B cell (primary cell): ENCODE results near the gene SLC24A4. TPM values are rescaled to one million over a fixed set of nuclear protein-coding genes. Genes with fewer than 3 reads are reported as not detected.

Experiments
- ATAC-seq: fragments of 200-7000 bp; cut with Tn5 transposase; one replicate; pipeline ENCODE4 v1.10.0; 2021; ENCODE audit warnings: low read depth, mild to moderate bottlenecking, moderate number of reproducible peaks, moderate library complexity
- CTCF ChIA-PET: fragments of 350-600 bp; sonication (Branson Sonifier 250); formaldehyde crosslinking; loops from one replicate; lab custom pipeline; 2021; ENCODE audit warnings: antibody characterized with exemption, inconsistent platforms; lab: Charles Lee
- POLR2A ChIA-PET: fragments of 350-600 bp; sonication (Branson Sonifier 250); formaldehyde crosslinking; loops from one replicate; lab custom pipeline; 2021; ENCODE audit warnings: antibody characterized with exemption; lab: Charles Lee
- DNase-seq: peaks from one replicate; pipeline ENCODE4 v3.0.0; 2013
- H2AFZ ChIP-seq: 2 replicates; pipeline ENCODE4 v1.6.1; 2012; ENCODE audit warnings: mild to moderate bottlenecking, low read depth, low read length; ENCODE audit not compliant: insufficient read depth, poor library complexity, severe bottlenecking
- H3K27ac ChIP-seq, 2 donors: 1 replicate in 1 of 2; 2 replicates in 1 of 2; pipeline ENCODE4 v1.5.1; 2012 to 2013; ENCODE audit warnings: low read length in 2 of 2, mild to moderate bottlenecking in 2 of 2, moderate library complexity in 1 of 2
- H3K27me3 ChIP-seq, 4 experiments: fragments of 200-600 bp in 1 of 4; sonication (generic) in 1 of 4; replicated peaks in 1 of 4; 1 replicate in 2 of 4; 2 replicates in 2 of 4; pipeline versions ENCODE4 v1.6.1 to v1.7.0; 2013 to 2016; ENCODE audit warnings: low read length in 3 of 4, mild to moderate bottlenecking in 2 of 4, mixed read lengths in 1 of 4, moderate library complexity in 1 of 4; ENCODE audit not compliant: insufficient read depth in 4 of 4, control insufficient read depth in 3 of 4; ENCODE audit errors: control extremely low read depth in 1 of 4
- H3K36me3 ChIP-seq, 2 experiments: replicated peaks in 1 of 2; 1 replicate in 1 of 2; 2 replicates in 1 of 2; pipeline versions ENCODE4 v1.6.1 to v1.7.1; 2013; ENCODE audit warnings: low read length in 1 of 2; ENCODE audit not compliant: insufficient read depth in 2 of 2, control insufficient read depth in 1 of 2; ENCODE audit errors: control extremely low read depth in 1 of 2, extremely low read depth in 1 of 2
- H3K4me1 ChIP-seq, 2 donors: fragments of 200-600 bp in 1 of 2; sonication (generic) in 1 of 2; 1 replicate in 1 of 2; 2 replicates in 1 of 2; pipeline versions ENCODE4 v1.5.1 to v1.6.1; 2013 to 2017; ENCODE audit warnings: low read length in 2 of 2; ENCODE audit not compliant: control insufficient read depth in 2 of 2, insufficient read depth in 2 of 2
- H3K4me2 ChIP-seq: replicated peaks from 2 replicates; pipeline ENCODE3; 2012; ENCODE audit warnings: mild to moderate bottlenecking, low read depth, low read length; ENCODE audit not compliant: poor library complexity, severe bottlenecking
- H3K4me3 ChIP-seq, 5 experiments: fragments of 200-600 bp in 1 of 5; sonication (generic) in 1 of 5; 1 replicate in 3 of 5; 2 replicates in 2 of 5; pipeline versions ENCODE4 v1.5.1 to v1.7.0; 2011 to 2016; ENCODE audit warnings: low read length in 4 of 5, mild to moderate bottlenecking in 4 of 5, low read depth in 2 of 5, control low read depth in 1 of 5, moderate library complexity in 1 of 5; ENCODE audit not compliant: insufficient read depth in 1 of 5; ENCODE audit errors: control extremely low read depth in 1 of 5, extremely low read depth in 1 of 5
- H3K79me2 ChIP-seq: fragments of 200-600 bp; sonication (generic); one replicate; pipeline ENCODE4 v1.6.0; 2016; ENCODE audit warnings: low read length; ENCODE audit not compliant: control insufficient read depth, insufficient read depth
- H3K9ac ChIP-seq: fragments of 200-600 bp; sonication (generic); 2 replicates; pipeline ENCODE4 v1.6.1; 2017; ENCODE audit warnings: mild to moderate bottlenecking, low read length, moderate library complexity
- H3K9me3 ChIP-seq, 3 donors: one replicate each; pipeline versions ENCODE4 v1.6.1 to v1.7.1; 2013; ENCODE audit warnings: low read length in 2 of 3; ENCODE audit not compliant: control insufficient read depth in 2 of 3, insufficient read depth in 1 of 3; ENCODE audit errors: control extremely low read depth in 1 of 3
- H4K20me1 ChIP-seq: 2 replicates; pipeline ENCODE4 v1.6.0; 2012; ENCODE audit warnings: mild to moderate bottlenecking, low read length; ENCODE audit not compliant: insufficient read depth, control insufficient read depth, poor library complexity, severe bottlenecking
- H3K27ac Mint-ChIP-seq: one replicate; pipeline ENCODE4 v1.8.0; 2021; ENCODE audit warnings: mixed read lengths
- H3K27me3 Mint-ChIP-seq: one replicate; pipeline ENCODE4 v1.8.0; 2021; ENCODE audit warnings: mixed read lengths
- H3K4me1 Mint-ChIP-seq: one replicate; pipeline ENCODE4 v1.8.0; 2021; ENCODE audit warnings: mixed read lengths
- H3K4me3 Mint-ChIP-seq: one replicate; pipeline ENCODE4 v1.8.0; 2021; ENCODE audit warnings: mixed read lengths
- H3K9me3 Mint-ChIP-seq: one replicate; pipeline ENCODE4 v1.8.0; 2022; ENCODE audit warnings: mixed read lengths; ENCODE audit not compliant: insufficient read depth
- CTCF ChIP-seq: fragments of 200-600 bp; IDR thresholded peaks from one replicate; pipeline ENCODE4 v1.8.0; 2022; ENCODE audit warnings: antibody characterized with exemption, mild to moderate bottlenecking
- EZH2 ChIP-seq: IDR thresholded peaks from 2 replicates; pipeline ENCODE4 v1.6.1; 2012; ENCODE audit warnings: borderline replicate concordance, low read depth, mild to moderate bottlenecking, moderate library complexity, low read length; ENCODE audit not compliant: insufficient read depth, poor library complexity, severe bottlenecking
- WGBS: methylation state at CpG from one replicate; pipeline ENCODE4 v1.1.5; 2013; ENCODE audit warnings: missing lambda C conversion rate; ENCODE audit not compliant: insufficient coverage; 5-methylcytosine and 5-hydroxymethylcytosine counted together
- intact Hi-C: fragments of 100-400 bp; cut with micrococcal nuclease; formaldehyde crosslinking; loops from one replicate; pipeline ENCODE4 v1.10.0; 2022
- polyA plus RNA-seq: library from polyadenylated mRNA; depleted of rRNA; stranded (reverse); fragments of >200 nt; gene quantifications from 2 replicates; pipeline ENCODE4 v1.2.3, GENCODE V29; 2012
- total RNA-seq, 2 donors: library from RNA; stranded (reverse); fragments of 120-200 nt in 1 of 2; gene quantifications; 1 replicate in 1 of 2; 2 replicates in 1 of 2; pipeline versions ENCODE4 v1.2.3 to v1.2.4, GENCODE V29; 2013 to 2022

The SLC24A4 gene
- total and polyA plus RNA-seq, 2 donors (not counting 1 experiment from before 2014, with no cell fraction given) = 0.19 TPM; not detected in 1

GRCh38 chr14:92513966-92514843 is 191.2 kb downstream of the SLC24A4 start:
- POLR2A ChIA-PET = interaction anchor here (0.5 kb wide), 1 partner anchor 255 kb away, joined by 3 read pairs; no protein-coding TSS in a partner anchor
- H2AFZ ChIP-seq = peak overlapping the region; percentile 80
- peak overlapping the region; percentile 79 for H3K9ac ChIP-seq
- peaks cover 33 to 55% of the 10 kb centered on the region in 2 donors for H3K4me1 ChIP-seq
- no peak for TF ChIP-seq EZH2
- no peak for TF ChIP-seq CTCF
- H3K27ac Mint-ChIP-seq = peak overlapping the region; percentile 79
- peak; percentile 25 for ATAC-seq
- CTCF ChIA-PET = interaction anchor here (0.9 kb wide), 2 partner anchors 99 to 173 kb away, joined by 3 read pairs; no protein-coding TSS in a partner anchor
- H3K4me3 ChIP-seq = peak overlapping the region; percentile 39 to 79 (median 72)
- H4K20me1 ChIP-seq = peaks cover 15% of the 10 kb centered on the region
- H3K27me3 Mint-ChIP-seq = no peaks in the 10 kb centered on the region
- WGBS = 16% methylated on average over 81 of the region's 81 CpGs
- peaks cover 54% of the 10 kb centered on the region for H3K79me2 ChIP-seq
- peak; percentile 53 for DNase-seq
- peaks cover 53% of the 10 kb centered on the region for H3K4me1 Mint-ChIP-seq
- no peaks in the 10 kb centered on the region for H3K9me3 Mint-ChIP-seq
- intact Hi-C loops = loop anchor here (1.0 kb wide), 2 partner anchors 167 to 408 kb away; partner anchors contain the start of gene ATXN3
- H3K9me3 ChIP-seq = peaks cover 0 to 2% (median 0%) of the 10 kb centered on the region in 3 donors
- peak overlapping the region; percentile 3 to 67 for H3K27ac ChIP-seq
- H3K36me3 ChIP-seq = no peaks in the 10 kb centered on the region
- peak overlapping the region; percentile 96 for H3K4me2 ChIP-seq
- peak overlapping the region; percentile 83 for H3K4me3 Mint-ChIP-seq
- H3K27me3 ChIP-seq = peaks cover 0 to 6% (median 0%) of the 10 kb centered on the region in 4 experiments
